IgD-negative memory B cell (primary cell): ENCODE measurements around the gene SLC7A6OS. TPM values are rescaled to one million over a fixed set of nuclear protein-coding genes. Genes with fewer than 3 reads are reported as not detected.
A peak's percentile ranks its signal among the peaks of the same experiment; 100 is the strongest.

Experiments
- H3K27ac Mint-ChIP-seq, 3 donors: one replicate each; pipeline ENCODE4 v1.8.0; 2020 to 2022; ENCODE audit warnings: mild to moderate bottlenecking in 3 of 3, mixed read lengths in 3 of 3, moderate library complexity in 1 of 3
- H3K27me3 Mint-ChIP-seq: one replicate; pipeline ENCODE4 v1.8.0; 2021; ENCODE audit warnings: mixed read lengths
- H3K36me3 Mint-ChIP-seq: one replicate; pipeline ENCODE4 v1.8.0; 2020; ENCODE audit warnings: mild to moderate bottlenecking, mixed read lengths
- H3K4me1 Mint-ChIP-seq, 3 donors: one replicate each; pipeline ENCODE4 v1.8.0; 2020 to 2022; ENCODE audit warnings: mixed read lengths in 3 of 3, mild to moderate bottlenecking in 1 of 3
- H3K4me3 Mint-ChIP-seq, 4 donors: one replicate each; pipeline ENCODE4 v1.8.0; 2020 to 2022; ENCODE audit warnings: mild to moderate bottlenecking in 4 of 4, mixed read lengths in 4 of 4, moderate library complexity in 3 of 4
- H3K9me3 Mint-ChIP-seq, 3 donors: one replicate each; pipeline ENCODE4 v1.8.0; 2020 to 2021; ENCODE audit warnings: mixed read lengths in 3 of 3, mild to moderate bottlenecking in 1 of 3
- polyA plus RNA-seq: library from polyadenylated mRNA; unstranded; fragments of 300-500 nt; fragmentation: Illumina TruSeq; gene quantifications from one replicate; pipeline ENCODE4 v1.2.3, GENCODE V29; 2021

The SLC7A6OS gene
- polyA plus RNA-seq, 1 donor from 2014 or later, result 28.2 TPM

- no peaks in the 10 kb centered on the region for H3K9me3 Mint-ChIP-seq
- no peaks in the 10 kb centered on the region for H3K27me3 Mint-ChIP-seq
- peak overlapping the region in 1 of 3 donors; percentile 6 for H3K27ac Mint-ChIP-seq
- H3K4me3 Mint-ChIP-seq, result peak overlapping the region in 1 of 4 donors; percentile 45
- H3K4me1 Mint-ChIP-seq, result peaks cover 12 to 16% (median 12%) of the 10 kb centered on the region in 3 donors
- H3K36me3 Mint-ChIP-seq, result no peaks in the 10 kb centered on the region
Observed at GRCh38 chr16:68331879-68332410, 21.2 kb upstream of the SLC7A6OS start.

GRCh38 chr16:68328860-68329390, 18.2 kb upstream of the SLC7A6OS start:
- Mint-ChIP-seq H3K27me3 (no peaks in the 10 kb centered on the region), H3K36me3 (no peaks in the 10 kb centered on the region), H3K4me1 (peaks cover 8 to 12% (median 10%) of the 10 kb centered on the region in 3 donors), H3K9me3 (no peaks in the 10 kb centered on the region), H3K27ac (no peak overlapping the region), H3K4me3 (no peak overlapping the region)

- no peak overlapping the region for H3K27ac Mint-ChIP-seq
- H3K4me3 Mint-ChIP-seq, result no peak overlapping the region
- H3K9me3 Mint-ChIP-seq, result no peaks in the 10 kb centered on the region
- H3K36me3 Mint-ChIP-seq, result no peaks in the 10 kb centered on the region
- peaks cover 8 to 12% (median 10%) of the 10 kb centered on the region in 3 donors for H3K4me1 Mint-ChIP-seq
- no peaks in the 10 kb centered on the region for H3K27me3 Mint-ChIP-seq
Observed at GRCh38 chr16:68328151-68328859, 17.6 kb upstream of the SLC7A6OS start.

GRCh38 chr16:68324780-68325357, 14.1 kb upstream of the SLC7A6OS start:
- peaks cover 0 to 4% (median 2%) of the 10 kb centered on the region in 3 donors for H3K4me1 Mint-ChIP-seq
- H3K27ac Mint-ChIP-seq, result no peak overlapping the region
- no peaks in the 10 kb centered on the region for H3K36me3 Mint-ChIP-seq
- H3K9me3 Mint-ChIP-seq, result no peaks in the 10 kb centered on the region
- no peak overlapping the region for H3K4me3 Mint-ChIP-seq
- no peaks in the 10 kb centered on the region for H3K27me3 Mint-ChIP-seq

GRCh38 chr16:68324336-68324735, 13.6 kb upstream of the SLC7A6OS start:
- H3K36me3 Mint-ChIP-seq, result no peaks in the 10 kb centered on the region
- H3K4me1 Mint-ChIP-seq, result peaks cover 0 to 6% (median 2%) of the 10 kb centered on the region in 3 donors
- no peaks in the 10 kb centered on the region for H3K9me3 Mint-ChIP-seq
- H3K4me3 Mint-ChIP-seq, result no peak overlapping the region
- H3K27me3 Mint-ChIP-seq, result no peaks in the 10 kb centered on the region
- H3K27ac Mint-ChIP-seq, result no peak overlapping the region

- Mint-ChIP-seq H3K4me1 (peaks cover 0 to 9% (median 6%) of the 10 kb centered on the region in 3 donors), H3K27me3 (no peaks in the 10 kb centered on the region), H3K36me3 (no peaks in the 10 kb centered on the region), H3K9me3 (no peaks in the 10 kb centered on the region), H3K4me3 (peak overlapping the region in 1 of 4 donors; percentile 17), H3K27ac (peak overlapping the region in 1 of 3 donors; percentile 76)
Observed at GRCh38 chr16:68319185-68319908, 8.6 kb upstream of the SLC7A6OS start.

GRCh38 chr16:68313116-68313515, 2.4 kb upstream of the SLC7A6OS start:
- Mint-ChIP-seq H3K27me3 (no peaks in the 10 kb centered on the region), H3K4me1 (peaks cover 26 to 31% (median 29%) of the 10 kb centered on the region in 3 donors), H3K36me3 (no peaks in the 10 kb centered on the region), H3K27ac (no peak overlapping the region), H3K4me3 (peak overlapping the region in 2 of 4 donors; percentile 10 to 84), H3K9me3 (no peaks in the 10 kb centered on the region)

GRCh38 chr16:68310437-68310773, 341 bp downstream of the SLC7A6OS start:
- H3K4me1 Mint-ChIP-seq, result peaks cover 26 to 31% (median 30%) of the 10 kb centered on the region in 3 donors
- no peaks in the 10 kb centered on the region for H3K27me3 Mint-ChIP-seq
- peak overlapping the region; percentile 94 to 99 (median 98) for H3K4me3 Mint-ChIP-seq

GRCh38 chr16:68309799-68310198, 947 bp downstream of the SLC7A6OS start:
- H3K27ac Mint-ChIP-seq, result peak overlapping the region in 2 of 3 donors; percentile 57 to 95
- no peaks in the 10 kb centered on the region for H3K36me3 Mint-ChIP-seq
- H3K4me3 Mint-ChIP-seq, result peak overlapping the region; percentile 94 to 99 (median 98)
- H3K4me1 Mint-ChIP-seq, result peaks cover 26 to 33% (median 31%) of the 10 kb centered on the region in 3 donors
- no peaks in the 10 kb centered on the region for H3K27me3 Mint-ChIP-seq
- no peaks in the 10 kb centered on the region for H3K9me3 Mint-ChIP-seq

More at GRCh38 chr16:68310437-68310773, 341 bp downstream of the SLC7A6OS start:
- Mint-ChIP-seq H3K27ac (peak overlapping the region; percentile 57 to 99 (median 95)), H3K9me3 (no peaks in the 10 kb centered on the region), H3K36me3 (no peaks in the 10 kb centered on the region)

- H3K9me3 Mint-ChIP-seq, result no peaks in the 10 kb centered on the region
- no peaks in the 10 kb centered on the region for H3K27me3 Mint-ChIP-seq
- H3K36me3 Mint-ChIP-seq, result peaks cover 4% of the 10 kb centered on the region
- H3K4me1 Mint-ChIP-seq, result peaks cover 18 to 20% (median 19%) of the 10 kb centered on the region in 3 donors
- no peak overlapping the region for H3K27ac Mint-ChIP-seq
- H3K4me3 Mint-ChIP-seq, result peak overlapping the region in 1 of 4 donors; percentile 17
Observed at GRCh38 chr16:68306633-68307032, 4.1 kb downstream of the SLC7A6OS start.

- Mint-ChIP-seq H3K27ac (peak overlapping the region in 2 of 3 donors; percentile 32 to 63), H3K9me3 (no peaks in the 10 kb centered on the region), H3K27me3 (no peaks in the 10 kb centered on the region), H3K4me3 (no peak overlapping the region), H3K36me3 (peaks cover 4% of the 10 kb centered on the region), H3K4me1 (peaks cover 0 to 5% (median 5%) of the 10 kb centered on the region in 3 donors)
Observed at GRCh38 chr16:68300734-68301459, 9.8 kb downstream of the SLC7A6OS start.

GRCh38 chr16:68299571-68300453, 10.9 kb downstream of the SLC7A6OS start:
- no peak overlapping the region for H3K4me3 Mint-ChIP-seq
- H3K27me3 Mint-ChIP-seq, result no peaks in the 10 kb centered on the region
- no peaks in the 10 kb centered on the region for H3K9me3 Mint-ChIP-seq
- H3K27ac Mint-ChIP-seq, result peak overlapping the region in 1 of 3 donors; percentile 78
- peaks cover 4% of the 10 kb centered on the region for H3K36me3 Mint-ChIP-seq
- peaks cover 0 to 2% (median 1%) of the 10 kb centered on the region in 3 donors for H3K4me1 Mint-ChIP-seq

- Mint-ChIP-seq H3K27me3 (no peaks in the 10 kb centered on the region), H3K9me3 (no peaks in the 10 kb centered on the region), H3K4me1 (peaks cover 0 to 2% (median 1%) of the 10 kb centered on the region in 3 donors), H3K36me3 (peaks cover 4% of the 10 kb centered on the region), H3K27ac (peak overlapping the region in 1 of 3 donors; percentile 78), H3K4me3 (no peak overlapping the region)
Observed at GRCh38 chr16:68298907-68299561, 11.7 kb downstream of the SLC7A6OS start.
